G401.6 (cell line): Measurements from ENCODE around the gene CA11.

Experiments
- FAIRE-seq: peaks from 2 replicates; lab custom pipeline; 2012; peaks lifted over from hg19 to GRCh38; lab: Jason Lieb, UNC

CA11 gene

DNA sequence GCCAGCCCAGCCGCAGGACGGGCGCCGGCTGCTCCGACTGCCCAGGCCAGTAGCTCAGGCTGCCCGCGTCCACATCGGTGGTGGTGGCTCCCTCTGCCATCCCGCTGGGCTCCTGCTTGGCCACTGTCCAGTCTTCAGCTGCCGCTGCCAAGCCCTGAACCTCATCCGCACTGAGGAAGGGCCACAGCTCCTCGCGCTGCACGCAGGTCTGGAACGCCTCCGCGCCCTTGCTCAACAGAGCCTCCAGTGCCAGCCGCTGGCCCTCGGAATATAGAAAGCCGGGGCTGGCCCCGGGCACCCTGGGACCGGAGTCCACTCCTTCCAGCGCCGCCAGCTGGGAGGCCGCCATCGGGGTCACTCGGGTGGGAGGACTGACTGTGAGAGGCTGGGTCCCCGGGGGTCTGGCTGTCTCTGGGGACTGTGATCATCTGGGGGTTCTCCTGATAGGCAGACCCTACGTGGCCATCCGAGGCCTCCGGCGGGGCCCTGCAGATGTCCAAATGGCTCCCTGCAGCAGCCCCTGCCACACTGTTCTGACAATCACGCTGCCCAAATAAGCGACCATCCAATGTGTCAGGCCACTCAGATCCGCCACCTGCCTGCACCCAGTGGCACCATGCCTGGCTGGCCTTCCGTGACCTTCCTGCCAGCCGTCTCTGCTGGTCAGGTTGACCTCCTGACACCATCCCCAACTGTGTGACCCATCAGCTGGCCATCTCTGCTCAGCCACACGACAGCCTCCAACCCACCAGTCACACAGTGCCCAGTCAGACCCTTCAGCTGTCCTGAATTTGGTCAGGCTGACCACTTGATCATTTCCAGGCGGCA, 32.7 kb downstream of the CA11 start:
- no peak for FAIRE-seq

DNA sequence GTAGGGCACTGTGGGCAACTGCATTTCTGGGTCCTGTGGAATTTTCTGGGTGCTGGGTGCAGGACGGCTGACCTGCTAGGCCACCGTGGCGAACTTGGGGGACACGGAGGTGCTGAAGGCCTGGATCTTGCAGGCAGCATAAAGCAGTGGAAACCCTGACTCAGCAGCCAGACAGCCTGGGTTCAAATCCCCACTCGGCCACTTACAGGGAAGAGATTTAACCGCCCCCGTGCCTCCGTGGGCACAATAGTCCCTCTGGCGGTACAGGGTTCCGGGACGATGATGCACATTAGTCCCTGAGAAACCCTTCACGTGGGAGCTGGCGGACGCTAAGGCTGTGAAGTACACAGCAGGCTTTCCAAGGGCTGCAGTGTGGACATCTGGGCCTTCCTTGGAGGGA, 34.1 kb downstream of the CA11 start:
- no peak for FAIRE-seq

DNA sequence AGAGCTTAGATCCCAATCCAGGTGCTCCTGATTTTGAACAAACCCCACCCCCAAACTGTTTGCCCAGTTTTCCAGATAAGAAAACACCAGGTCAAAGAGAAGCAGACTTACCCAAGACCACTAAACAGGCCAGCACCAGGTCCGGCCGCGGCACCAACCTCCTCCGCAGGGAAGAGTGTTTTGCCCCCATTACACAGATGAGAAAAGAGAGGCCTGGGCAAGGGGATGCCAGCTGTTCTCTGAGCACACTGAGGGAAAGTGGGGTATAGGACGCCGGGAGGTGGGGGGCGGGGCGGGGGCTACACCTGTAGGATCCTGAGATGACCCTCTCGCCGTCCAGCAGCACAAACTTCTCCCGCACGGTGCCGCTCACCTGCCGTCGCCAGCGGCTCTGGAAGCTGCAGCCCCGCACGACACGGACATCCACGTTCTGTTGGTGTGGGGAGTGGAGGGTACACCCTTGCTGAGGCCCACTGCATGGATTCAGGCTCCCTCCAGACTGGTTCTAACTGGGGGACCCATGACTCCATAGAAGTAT, 36.3 kb downstream of the CA11 start:
- no peak for FAIRE-seq

DNA sequence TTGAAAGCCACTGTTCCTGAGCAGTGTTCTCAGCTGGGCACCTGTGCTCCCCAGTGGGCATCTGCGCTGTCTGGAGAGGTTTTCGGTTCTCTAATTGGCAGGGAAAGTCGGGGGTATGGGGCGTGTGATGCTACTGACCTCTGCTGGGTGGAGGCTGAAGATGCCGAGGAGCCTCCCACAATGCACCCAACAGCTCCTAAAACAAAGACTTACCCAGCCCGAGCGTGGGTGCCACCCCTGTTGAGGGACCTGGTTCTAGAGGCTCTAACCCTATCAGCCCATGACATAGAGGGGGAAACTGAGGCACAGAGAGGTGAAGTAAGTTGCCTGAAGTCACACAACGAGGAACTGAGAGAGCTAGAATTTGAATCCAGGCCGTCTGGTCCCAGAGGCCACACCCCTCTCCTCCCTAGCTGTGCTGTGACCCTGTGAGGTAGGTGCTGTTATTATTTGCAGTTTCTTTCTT, 37.2 kb downstream of the CA11 start:
- FAIRE-seq, result no peak

DNA sequence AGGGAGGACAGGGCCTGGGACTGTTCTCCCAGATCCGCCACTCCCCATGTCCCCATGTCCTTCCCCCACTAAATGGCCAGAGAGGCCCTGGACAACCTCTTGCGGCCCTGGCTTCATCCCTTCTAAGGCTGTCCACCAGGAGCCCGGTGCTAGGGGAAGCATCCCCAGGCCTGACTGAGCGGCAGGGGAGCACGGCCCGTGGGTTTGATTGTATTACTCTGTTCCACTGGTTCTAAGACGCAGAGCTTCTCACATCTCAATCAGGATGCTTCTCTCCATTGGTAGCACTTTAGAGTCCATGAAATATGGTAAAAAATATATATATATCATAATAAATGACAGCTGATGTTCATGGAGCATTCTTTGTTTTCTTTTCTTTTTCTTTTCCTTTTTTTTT, 38.6 kb downstream of the CA11 start:
- FAIRE-seq, result no peak

DNA sequence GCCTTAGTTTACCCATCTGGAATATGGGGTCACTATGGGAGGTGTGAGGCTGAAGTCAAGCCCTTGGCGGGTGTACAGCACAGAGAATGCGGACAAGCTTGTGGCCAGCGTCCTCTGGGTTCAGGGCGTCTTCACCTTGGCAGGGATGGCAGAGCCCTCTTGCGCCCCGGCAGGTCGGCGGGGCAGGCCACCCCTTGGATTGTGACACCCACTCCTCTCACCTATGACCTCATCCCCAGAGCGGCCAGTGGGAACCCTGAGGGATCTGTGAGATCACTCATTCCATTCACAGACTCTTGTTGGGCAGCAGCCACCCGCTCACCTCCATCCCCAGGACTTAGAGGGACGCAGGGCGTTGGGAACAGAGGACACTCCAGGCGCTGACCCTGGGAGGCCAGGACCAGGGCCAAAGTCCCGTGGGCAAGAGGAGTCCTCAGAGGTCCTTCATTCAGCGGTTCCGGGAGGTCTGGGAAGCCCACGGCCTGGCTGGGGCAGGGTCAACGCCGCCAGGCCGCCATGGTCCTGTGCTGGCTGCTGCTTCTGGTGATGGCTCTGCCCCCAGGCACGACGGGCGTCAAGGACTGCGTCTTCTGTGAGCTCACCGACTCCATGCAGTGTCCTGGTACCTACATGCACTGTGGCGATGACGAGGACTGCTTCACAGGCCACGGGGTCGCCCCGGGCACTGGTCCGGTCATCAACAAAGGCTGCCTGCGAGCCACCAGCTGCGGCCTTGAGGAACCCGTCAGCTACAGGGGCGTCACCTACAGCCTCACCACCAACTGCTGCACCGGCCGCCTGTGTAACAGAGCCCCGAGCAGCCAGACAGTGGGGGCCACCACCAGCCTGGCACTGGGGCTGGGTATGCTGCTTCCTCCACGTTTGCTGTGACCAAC, 39.3 kb downstream of the CA11 start, which contains the start of gene SPACA4:
Gene SPACA4, plus strand, starts transcription at position 280 of the 896 bp plus-strand sequence. Its CDS starts 237 bp downstream, at position 517.
- no peak for FAIRE-seq

DNA sequence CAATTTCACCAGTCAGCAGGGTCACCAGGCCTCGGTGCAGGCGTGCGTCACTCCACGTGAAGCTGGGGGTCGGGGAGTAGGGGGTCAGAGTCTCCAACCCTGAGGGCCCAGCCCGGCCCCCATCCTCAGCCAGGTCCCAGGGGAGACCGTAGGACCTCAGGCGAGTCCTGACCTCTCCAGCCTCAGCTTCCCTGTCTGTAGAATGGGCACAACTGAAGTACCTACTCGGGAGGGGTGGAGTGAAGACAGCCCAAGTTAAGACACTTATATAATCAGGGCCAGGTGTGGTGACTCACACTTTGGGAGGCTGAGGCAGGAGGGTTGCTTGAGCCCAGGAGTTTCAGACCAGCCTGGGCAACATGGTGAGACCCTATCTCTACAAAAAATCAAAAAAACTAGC, 42.1 kb downstream of the CA11 start:
- no peak for FAIRE-seq

DNA sequence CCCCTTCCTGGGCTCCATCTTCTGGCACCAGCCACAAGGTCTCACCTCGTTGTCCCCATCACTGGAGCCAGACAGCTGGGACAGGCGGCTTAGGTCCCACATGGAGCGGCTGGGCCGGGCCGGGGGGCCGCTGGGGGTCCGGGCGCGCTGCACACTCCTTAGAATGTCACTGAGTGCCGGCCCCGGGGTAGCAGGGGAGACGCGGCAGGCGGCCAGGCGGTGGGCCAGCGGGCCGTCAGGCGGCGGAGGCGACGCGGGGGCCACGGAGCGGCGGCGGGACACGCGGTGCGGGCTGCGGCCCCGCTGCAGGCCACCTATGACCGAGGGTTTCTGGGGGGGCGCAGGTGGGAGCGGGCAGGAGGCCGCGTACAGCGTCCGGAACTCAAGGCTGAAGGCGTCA, 42.5 kb downstream of the CA11 start:
- FAIRE-seq, result no peak

DNA sequence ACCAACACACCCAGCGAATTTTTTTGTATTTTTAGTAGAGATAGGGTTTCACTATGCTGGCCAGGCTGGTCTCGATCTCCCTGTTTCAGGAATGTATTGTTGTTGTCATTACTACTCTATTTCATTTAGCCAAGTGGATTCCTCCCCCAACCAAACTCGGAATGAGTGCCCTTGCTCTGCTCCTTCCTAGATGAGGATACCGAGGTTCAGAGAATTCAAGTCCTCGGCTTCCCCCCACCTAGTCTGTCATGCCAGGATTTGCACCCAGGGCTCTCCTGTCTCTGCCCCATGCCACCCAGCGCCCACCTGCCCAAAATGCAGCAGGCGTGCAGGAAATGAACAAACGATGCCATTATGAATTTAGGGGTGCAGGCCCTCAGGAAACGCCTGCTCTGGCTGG, 43.0 kb downstream of the CA11 start:
- FAIRE-seq, result no peak

DNA sequence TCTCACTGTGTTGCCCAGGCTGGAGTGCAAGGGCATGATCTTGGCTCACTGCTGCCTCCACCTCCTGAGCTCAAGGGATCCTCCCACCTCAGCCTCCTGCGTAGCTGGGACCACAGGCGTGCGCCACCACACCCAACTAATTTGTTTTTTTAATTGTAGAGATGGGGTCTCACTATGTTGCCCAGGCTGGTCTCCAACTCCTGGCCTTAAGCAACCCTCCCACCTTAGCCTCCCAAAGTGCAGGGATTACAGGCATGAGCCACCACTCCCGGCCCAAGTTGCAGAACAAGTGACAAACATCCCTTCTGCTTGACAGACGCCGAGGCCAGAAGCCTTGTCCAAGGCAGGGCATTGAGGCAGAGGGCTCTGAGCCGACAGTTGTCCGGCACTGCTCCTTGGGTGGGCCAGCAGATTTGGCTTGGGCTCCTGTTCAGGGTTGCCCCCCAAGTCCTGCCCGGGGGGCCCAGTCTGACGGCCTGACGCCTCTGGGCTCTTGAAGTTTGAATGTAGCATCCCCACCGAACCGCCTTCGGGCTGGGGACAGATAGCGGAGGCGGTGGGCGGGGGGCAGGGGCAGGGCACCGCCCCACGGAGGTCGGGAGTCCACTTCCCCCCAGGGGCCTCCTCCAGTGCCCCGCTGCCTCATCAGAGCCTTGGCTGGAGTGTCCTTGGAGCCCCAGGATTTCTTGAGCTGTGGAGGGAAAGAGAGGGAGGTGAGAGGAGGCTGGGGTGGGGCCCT, 45.1 kb downstream of the CA11 start:
- no peak for FAIRE-seq

DNA sequence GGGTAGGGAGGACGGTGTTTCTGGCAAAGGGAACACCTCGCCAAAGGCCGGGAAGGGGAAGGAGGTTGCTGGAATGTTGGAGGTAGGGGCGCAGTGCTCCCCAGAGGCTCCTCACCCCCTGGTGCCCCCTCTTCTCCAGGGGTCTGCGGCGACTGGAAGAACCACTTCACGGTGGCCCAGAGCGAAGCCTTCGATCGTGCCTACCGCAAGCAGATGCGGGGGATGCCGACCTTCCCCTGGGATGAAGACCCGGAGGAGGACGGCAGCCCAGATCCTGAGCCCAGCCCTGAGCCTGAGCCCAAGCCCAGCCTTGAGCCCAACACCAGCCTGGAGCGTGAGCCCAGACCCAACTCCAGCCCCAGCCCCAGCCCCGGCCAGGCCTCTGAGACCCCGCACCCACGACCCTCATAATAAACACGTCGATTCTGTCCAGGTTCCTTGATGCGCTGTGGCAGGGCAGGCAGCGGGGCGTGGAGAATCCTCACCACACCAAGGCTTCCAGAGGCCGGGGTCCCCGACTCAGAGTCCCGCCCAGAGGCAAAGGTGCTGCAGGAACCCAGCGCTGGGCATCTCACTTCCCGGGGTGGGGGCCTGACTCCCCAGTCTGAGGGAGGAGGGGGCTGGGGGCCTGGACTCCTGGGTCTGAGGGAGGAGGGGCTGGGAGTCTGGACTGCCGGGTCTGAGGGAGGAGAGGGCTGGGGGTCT, 46.8 kb downstream of the CA11 start:
- no peak for FAIRE-seq

DNA sequence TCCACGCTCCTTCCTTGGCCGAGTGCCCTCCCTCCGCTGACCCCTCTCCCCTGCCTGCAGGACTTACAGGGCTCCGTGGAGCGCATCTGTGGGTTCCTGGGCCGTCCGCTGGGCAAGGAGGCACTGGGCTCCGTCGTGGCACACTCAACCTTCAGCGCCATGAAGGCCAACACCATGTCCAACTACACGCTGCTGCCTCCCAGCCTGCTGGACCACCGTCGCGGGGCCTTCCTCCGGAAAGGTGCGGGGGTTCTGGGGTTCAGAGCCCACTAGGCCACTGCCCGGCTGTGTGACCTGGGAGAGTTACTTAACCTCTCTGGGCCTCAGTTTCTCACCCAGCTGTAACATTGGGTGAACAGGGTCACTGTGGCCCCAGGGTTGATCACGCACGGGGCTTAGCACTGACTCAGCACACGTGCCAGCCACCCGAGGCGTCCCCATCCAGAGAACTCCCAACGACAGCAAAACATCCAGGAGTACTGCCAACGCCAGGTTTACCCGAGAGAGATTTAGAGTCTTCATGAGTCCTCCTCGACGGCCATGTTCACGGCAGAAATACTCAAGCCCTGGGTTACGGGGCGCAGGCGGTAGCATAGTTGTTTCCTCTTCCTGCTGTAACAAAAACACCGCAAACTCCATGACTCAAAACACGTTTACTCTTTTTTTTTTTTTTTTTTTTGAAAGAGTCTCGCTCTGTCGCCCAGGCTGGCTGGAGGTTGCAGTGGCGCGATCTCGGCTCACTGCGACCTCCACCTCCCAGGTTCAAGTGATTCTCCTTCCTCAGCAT, 49.1 kb downstream of the CA11 start:
- no peak for FAIRE-seq

DNA sequence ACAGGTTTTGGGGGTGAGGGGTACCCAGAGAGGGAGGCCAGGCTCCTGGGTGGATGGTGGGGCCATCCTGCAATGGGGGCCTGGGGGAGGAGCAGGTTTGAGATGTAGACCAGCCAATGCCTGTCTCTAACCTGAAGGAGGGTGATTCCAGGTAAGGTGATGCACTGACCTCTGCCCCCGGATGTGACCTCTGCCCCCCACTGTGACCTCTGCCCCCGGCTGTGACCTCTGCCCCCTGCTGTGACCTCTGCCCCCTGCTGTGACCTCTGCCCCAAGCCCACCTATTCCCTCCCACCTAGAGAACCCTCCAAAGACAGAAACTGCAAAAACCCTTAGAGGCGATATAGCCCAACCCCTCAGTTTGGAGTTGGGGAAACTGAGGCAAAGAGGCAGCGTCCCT, 49.8 kb downstream of the CA11 start:
- FAIRE-seq, result no peak

DNA sequence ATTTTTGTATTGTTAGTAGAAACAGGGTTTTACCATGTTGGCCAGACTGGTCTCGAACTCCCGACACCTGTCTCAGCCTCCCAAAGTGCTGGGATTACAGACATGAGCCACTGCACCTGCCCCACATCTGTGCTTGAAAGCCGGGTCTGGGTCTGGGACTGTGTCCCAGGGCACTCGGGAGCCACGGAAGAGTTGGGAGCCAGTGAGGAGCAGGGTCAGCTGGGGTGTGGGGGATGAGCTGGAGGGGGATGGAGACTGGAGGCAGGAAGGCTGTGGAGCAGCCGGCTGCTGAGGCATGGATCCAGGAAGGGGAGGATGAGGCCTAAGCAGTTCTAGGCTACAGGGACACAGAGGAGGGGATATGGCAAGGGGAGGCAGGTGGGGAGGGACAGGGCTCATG, 50.2 kb downstream of the CA11 start:
- FAIRE-seq, result no peak

DNA sequence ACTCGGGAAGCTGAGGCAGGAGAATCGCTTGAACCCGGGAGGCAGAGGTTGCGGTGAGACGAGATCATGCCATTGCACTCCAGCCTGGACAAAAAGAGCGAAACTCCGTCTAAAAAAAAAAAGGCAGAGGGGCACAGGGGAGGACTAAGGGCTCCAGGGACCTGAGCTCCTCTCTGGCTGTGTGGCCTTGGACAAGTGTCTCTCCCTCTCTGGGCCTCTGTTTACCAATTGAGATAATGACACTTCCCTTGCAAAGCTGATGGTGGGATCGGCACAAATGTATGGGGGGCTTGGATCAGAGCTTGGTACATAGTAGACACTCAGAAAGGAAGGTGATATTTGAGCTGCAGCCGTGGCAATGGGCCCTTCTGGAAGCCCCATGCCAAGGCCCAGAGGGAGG, 50.8 kb downstream of the CA11 start:
- FAIRE-seq, result no peak

DNA sequence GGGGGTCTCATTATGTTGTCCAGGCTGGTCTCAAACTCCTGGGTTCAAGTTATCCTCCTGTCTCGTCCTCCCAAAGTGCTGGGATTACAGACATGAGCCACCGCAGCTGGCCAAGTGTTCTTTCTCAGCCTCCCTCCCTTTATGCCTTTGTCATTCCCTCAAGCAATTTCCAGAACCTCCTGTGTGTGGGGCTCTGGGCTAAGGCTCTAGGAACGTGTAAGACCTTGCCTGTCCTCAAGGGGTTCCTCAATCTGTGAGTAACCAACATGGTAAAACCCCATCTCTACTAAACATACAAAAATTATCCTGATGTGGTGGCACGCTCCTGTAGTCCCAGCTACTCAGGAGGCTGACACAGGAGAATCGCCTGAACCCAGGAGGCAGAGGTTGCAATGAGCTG, 55.0 kb downstream of the CA11 start:
- FAIRE-seq, result no peak

DNA sequence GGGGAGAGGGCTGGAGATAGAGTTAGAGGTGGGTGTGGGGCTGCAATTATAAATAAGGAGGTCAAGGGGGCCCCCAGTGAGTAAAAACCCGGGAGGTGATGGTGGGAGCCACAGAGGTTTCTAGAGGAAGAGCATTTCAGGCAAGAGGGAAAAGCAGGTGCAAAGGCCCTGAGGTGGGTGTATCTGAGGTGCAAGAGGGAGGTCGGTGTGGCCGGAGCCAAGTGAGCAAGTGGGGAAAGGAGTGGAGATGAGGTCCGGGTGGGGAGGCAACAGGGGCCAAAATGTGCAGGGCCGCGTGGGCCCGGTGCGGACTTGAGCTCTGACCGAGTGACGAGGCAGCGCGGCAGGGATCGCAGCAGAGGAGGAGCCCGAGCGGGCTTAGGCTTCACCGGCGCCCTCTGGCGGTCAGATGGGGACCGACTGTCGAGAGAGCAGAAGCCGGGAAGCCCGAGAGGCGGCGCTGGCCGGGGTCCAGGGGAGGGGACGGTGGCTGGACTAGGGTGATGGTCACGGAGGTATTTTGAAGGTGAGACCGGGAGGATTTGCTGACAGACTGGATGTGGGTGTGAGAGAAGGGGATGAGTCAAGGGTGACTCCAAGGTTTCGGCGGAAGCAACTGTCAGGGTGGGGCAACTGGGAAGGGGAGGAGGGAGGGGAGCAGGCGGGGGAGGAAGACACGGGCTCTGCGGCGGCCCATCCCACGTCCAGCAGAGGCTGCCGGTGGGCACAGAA, 57.2 kb downstream of the CA11 start:
- no peak for FAIRE-seq
